ENCODE data around the gene NAP1L1.

DNA sequence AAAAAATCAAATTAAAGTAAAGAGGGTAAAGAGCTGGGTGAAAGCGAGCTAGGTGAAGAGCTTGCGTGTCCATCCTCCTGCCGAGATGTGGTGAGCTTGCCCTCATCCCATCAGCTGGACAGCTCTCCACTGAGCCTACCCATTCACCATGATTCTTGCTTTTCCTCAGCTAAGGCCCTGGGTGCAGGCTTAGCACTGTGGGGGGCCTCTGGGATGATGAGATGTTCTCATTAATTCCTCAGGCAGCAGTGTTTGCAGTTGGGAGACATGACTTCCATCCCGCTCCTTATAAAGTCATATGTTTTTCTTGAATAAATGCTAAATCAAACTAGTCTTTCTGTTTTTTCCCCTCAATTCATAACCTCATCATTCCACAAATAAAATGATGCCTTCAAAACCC, 70.9 kb downstream of the NAP1L1 start:
- TF ChIP-seq, protein P1, sequence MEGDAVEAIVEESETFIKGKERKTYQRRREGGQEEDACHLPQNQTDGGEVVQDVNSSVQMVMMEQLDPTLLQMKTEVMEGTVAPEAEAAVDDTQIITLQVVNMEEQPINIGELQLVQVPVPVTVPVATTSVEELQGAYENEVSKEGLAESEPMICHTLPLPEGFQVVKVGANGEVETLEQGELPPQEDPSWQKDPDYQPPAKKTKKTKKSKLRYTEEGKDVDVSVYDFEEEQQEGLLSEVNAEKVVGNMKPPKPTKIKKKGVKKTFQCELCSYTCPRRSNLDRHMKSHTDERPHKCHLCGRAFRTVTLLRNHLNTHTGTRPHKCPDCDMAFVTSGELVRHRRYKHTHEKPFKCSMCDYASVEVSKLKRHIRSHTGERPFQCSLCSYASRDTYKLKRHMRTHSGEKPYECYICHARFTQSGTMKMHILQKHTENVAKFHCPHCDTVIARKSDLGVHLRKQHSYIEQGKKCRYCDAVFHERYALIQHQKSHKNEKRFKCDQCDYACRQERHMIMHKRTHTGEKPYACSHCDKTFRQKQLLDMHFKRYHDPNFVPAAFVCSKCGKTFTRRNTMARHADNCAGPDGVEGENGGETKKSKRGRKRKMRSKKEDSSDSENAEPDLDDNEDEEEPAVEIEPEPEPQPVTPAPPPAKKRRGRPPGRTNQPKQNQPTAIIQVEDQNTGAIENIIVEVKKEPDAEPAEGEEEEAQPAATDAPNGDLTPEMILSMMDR (conservative IDR thresholded peaks at IDR 0.05; ENCODE audit: low read depth, low read length), result no peak
- no peak for TF ChIP-seq EZH2 (IDR thresholded peaks at IDR 0.05; ENCODE audit: borderline replicate concordance, low read depth, low read length, poor library complexity, severe bottlenecking)

Data from A673 (cell line).